Measurements from ENCODE around the gene SLC5A11. TPM values are rescaled to one million over a fixed set of nuclear protein-coding genes. Genes with fewer than 3 reads are reported as not detected.

The SLC5A11 gene
- total RNA-seq, 1 experiment from 2014 or later, result 0.47 TPM

DNA sequence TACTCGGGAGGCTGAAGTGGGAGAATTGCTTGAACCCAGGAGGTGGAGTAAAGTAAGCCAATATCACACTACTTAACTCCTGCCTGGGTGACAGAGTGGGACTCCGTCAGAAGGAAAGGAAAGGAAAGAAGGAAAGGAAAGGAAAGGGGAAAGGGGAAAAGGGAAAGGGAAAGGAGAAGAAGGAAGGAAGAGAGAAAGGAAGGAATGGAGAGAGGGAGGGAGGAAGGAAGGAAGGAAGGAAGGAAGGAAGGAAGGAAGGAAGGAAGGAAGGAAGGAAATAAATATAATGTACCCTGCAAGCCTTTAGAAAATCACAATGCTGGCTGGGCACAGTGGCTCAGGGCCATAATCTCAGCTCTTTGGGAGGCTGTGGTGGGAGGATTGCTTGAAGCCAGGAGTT lies 27.3 kb downstream of the SLC5A11 start:
- Histone ChIP-seq H3K27ac (ENCODE audit: low read depth, low read length) (no peak overlapping the region), H4K20me1 (ENCODE audit: insufficient read depth) (no peaks in the 10 kb centered on the region), H3K4me1 (ENCODE audit: control insufficient read depth in 1 of 2, insufficient read depth in 2 of 2, low read length in 2 of 2) (no peaks in the 10 kb centered on the region), H3K4me2 (ENCODE audit: low read length) (no peak overlapping the region), H3K9me2 (ENCODE audit: insufficient read depth) (no peaks in the 10 kb centered on the region), H3K79me2 (ENCODE audit: insufficient read depth, low read length) (no peaks in the 10 kb centered on the region), H3K27me3 (ENCODE audit: insufficient read depth, low read length) (no peaks in the 10 kb centered on the region), H3K9ac (ENCODE audit: low read length) (no peak overlapping the region), H3K4me3 (replicated peaks in 1 of 2; ENCODE audit: low read depth in 1 of 2, low read length in 2 of 2) (no peak overlapping the region), H2AFZ (ENCODE audit: low read depth, low read length, poor library complexity, severe bottlenecking) (no peak overlapping the region), H3K36me3 (ENCODE audit: control insufficient read depth in 1 of 2, insufficient read depth in 2 of 2, low read length in 2 of 2) (no peaks in the 10 kb centered on the region), H3K9me3 (ENCODE audit: control insufficient read depth in 1 of 2, insufficient read depth in 1 of 2, low read depth in 1 of 2, low read length in 2 of 2) (no peaks in the 10 kb centered on the region)
- CTCF ChIA-PET, result no interaction called here
- DNase-seq (ENCODE audit: low read depth, low spot score), result no peak
- RAD21 ChIA-PET (ENCODE audit: low non-redundant PET in 1 of 2, low total read pairs in 2 of 2, uncharacterized antibody in 2 of 2, unreplicated experiment in 2 of 2), result no interaction called here
- no peak for TF ChIP-seq ZBTB33 (IDR thresholded peaks at IDR 0.05; ENCODE audit: extremely low read depth, insufficient replicate concordance, low read length)
- no peak for TF ChIP-seq EZH2 (IDR thresholded peaks at IDR 0.05)
- no peak for TF ChIP-seq JUND (IDR thresholded peaks at IDR 0.05)
- TF ChIP-seq YY1 (IDR thresholded peaks at IDR 0.05; ENCODE audit: extremely low read depth, insufficient replicate concordance, low read depth, low read length), result no peak
- TF ChIP-seq MAX (IDR thresholded peaks at IDR 0.05), result no peak
- TF ChIP-seq POLR2AphosphoS5 (IDR thresholded peaks at IDR 0.05; ENCODE audit: low read depth, low read length), result no peak
- TF ChIP-seq SRF (IDR thresholded peaks at IDR 0.05; ENCODE audit: low read depth), result no peak
- no peak for TF ChIP-seq ZFX (IDR thresholded peaks at IDR 0.05)
- TF ChIP-seq FOSL1 (IDR thresholded peaks at IDR 0.05; ENCODE audit: low read depth), result no peak
- no peak for TF ChIP-seq CEBPB (IDR thresholded peaks at IDR 0.05; ENCODE audit: low read depth)
- no peak for TF ChIP-seq ZNF274 (IDR thresholded peaks at IDR 0.05; ENCODE audit: low read depth, low read length)
- no peak for TF ChIP-seq EGR1 (IDR thresholded peaks at IDR 0.05; ENCODE audit: low read depth)
- no peak for TF ChIP-seq TCF7L2 (IDR thresholded peaks at IDR 0.05; ENCODE audit: borderline replicate concordance, extremely low read depth, insufficient read depth, insufficient read length)
- TF ChIP-seq ELF1 (IDR thresholded peaks at IDR 0.05; ENCODE audit: borderline replicate concordance, low read depth), result no peak
- TF ChIP-seq SP1 (IDR thresholded peaks at IDR 0.05; ENCODE audit: low read depth), result no peak
- no peak for TF ChIP-seq POLR2A (IDR thresholded peaks at IDR 0.05; ENCODE audit: borderline replicate concordance, extremely low read depth, insufficient read depth, insufficient read length)
- no peak for TF ChIP-seq SIN3A (IDR thresholded peaks at IDR 0.05; ENCODE audit: low read depth)
- intact Hi-C loops (cut with micrococcal nuclease), result no loop called here
- POLR2A ChIA-PET, result no interaction called here
- ATAC-seq, result no peak
- BruUV-seq (replicated peaks), result no TSS peak

All from HCT116 (cell line).